Measurements from ENCODE around the gene KCTD15. TPM values are rescaled to one million over a fixed set of nuclear protein-coding genes. Genes with fewer than 3 reads are reported as not detected.

The KCTD15 gene
- total and polyA plus RNA-seq, 4 donors, result 0.89 to 13.8 (median 8.1) TPM

- no peak for DNase-seq (ENCODE audit: low spot score)
- Histone ChIP-seq H3K27me3 (ENCODE audit: control insufficient read depth in 4 of 4, insufficient read depth in 4 of 4, low read length in 3 of 4) (peaks cover 0 to 4% (median 0%) of the 10 kb centered on the region in 4 donors), H3K36me3 (ENCODE audit: control insufficient read depth in 4 of 4, insufficient read depth in 3 of 4, low read depth in 1 of 4, low read length in 3 of 4) (no peaks in the 10 kb centered on the region), H3K27ac (ENCODE audit: low read depth in 1 of 2, low read length in 2 of 2) (no peak overlapping the region), H3K9ac (ENCODE audit: low read depth in 1 of 2, low read length in 2 of 2) (no peak overlapping the region), H3K4me1 (ENCODE audit: control insufficient read depth in 4 of 4, insufficient read depth in 4 of 4, low read length in 3 of 4) (no peaks in the 10 kb centered on the region), H3K4me3 (ENCODE audit: low read depth in 1 of 3, low read length in 3 of 3) (no peak overlapping the region), H3K9me3 (ENCODE audit: control insufficient read depth in 4 of 4, low read length in 3 of 4) (no peaks in the 10 kb centered on the region)
- TF ChIP-seq ZBTB33 (IDR thresholded peaks at IDR 0.05) (no peak), FOXA2 (IDR thresholded peaks at IDR 0.05) (no peak)
- WGBS, result 76% methylated on average over 5 of the region's 5 CpGs
Observed at GRCh38 chr19:33784432-33784831, 12.2 kb upstream of the KCTD15 start.

- no peaks in the 10 kb centered on the region for H3K36me3 ChIP-seq (ENCODE audit: control insufficient read depth in 4 of 4, insufficient read depth in 3 of 4, low read depth in 1 of 4, low read length in 3 of 4)
- no peak for DNase-seq (ENCODE audit: low spot score)
- WGBS, result 79% methylated on average over 6 of the region's 6 CpGs
- no peak overlapping the region for H3K27ac ChIP-seq (ENCODE audit: low read depth in 1 of 2, low read length in 2 of 2)
- H3K4me3 ChIP-seq (ENCODE audit: low read depth in 1 of 3, low read length in 3 of 3), result no peak overlapping the region
- no peak overlapping the region for H3K9ac ChIP-seq (ENCODE audit: low read depth in 1 of 2, low read length in 2 of 2)
- no peaks in the 10 kb centered on the region for H3K9me3 ChIP-seq (ENCODE audit: control insufficient read depth in 4 of 4, low read length in 3 of 4)
- no peaks in the 10 kb centered on the region for H3K4me1 ChIP-seq (ENCODE audit: control insufficient read depth in 4 of 4, insufficient read depth in 4 of 4, low read length in 3 of 4)
- H3K27me3 ChIP-seq (ENCODE audit: control insufficient read depth in 4 of 4, insufficient read depth in 4 of 4, low read length in 3 of 4), result no peaks in the 10 kb centered on the region
- no peak for TF ChIP-seq ATF3 (IDR thresholded peaks at IDR 0.05)
- TF ChIP-seq GABPA (IDR thresholded peaks at IDR 0.05 in 1 of 2, conservative IDR thresholded peaks at IDR 0.05 in 1 of 2), result no peak
- TF ChIP-seq TAF1 (conservative IDR thresholded peaks at IDR 0.05), result no peak
- TF ChIP-seq FOXA2 (IDR thresholded peaks at IDR 0.05), result no peak
- TF ChIP-seq HNF4A (conservative IDR thresholded peaks at IDR 0.05), result no peak
- TF ChIP-seq REST (IDR thresholded peaks at IDR 0.05), result no peak
- no peak for TF ChIP-seq SP1 (IDR thresholded peaks at IDR 0.05)
- TF ChIP-seq ZBTB33 (IDR thresholded peaks at IDR 0.05), result no peak
- no peak for TF ChIP-seq JUND (IDR thresholded peaks at IDR 0.05)
- no peak for TF ChIP-seq RXRA (IDR thresholded peaks at IDR 0.05)
- TF ChIP-seq NR2F2 (IDR thresholded peaks at IDR 0.05), result no peak
- TF ChIP-seq RAD21 (IDR thresholded peaks at IDR 0.05), result no peak
- TF ChIP-seq HNF4G (IDR thresholded peaks at IDR 0.05), result no peak
Observed at GRCh38 chr19:33785795-33786194, 10.9 kb upstream of the KCTD15 start.
